ENCODE results near the gene ABCC6. TPM values are rescaled to one million over a fixed set of nuclear protein-coding genes. Genes with fewer than 3 reads are reported as not detected.
A peak's percentile ranks its signal among the peaks of the same experiment; 100 is the strongest.

Gene ABCC6
- total and polyA plus RNA-seq, 2 of the 13 experiments (the other 11 are each of a cell fraction or from before 2014, with no cell fraction given), result 82.4 to 105 TPM

GRCh38 chr16:16149710-16150116 lies 73.6 kb downstream of the ABCC6 start (continued):
- TF ChIP-seq TFAP4 (IDR thresholded peaks at IDR 0.05; ENCODE audit: borderline replicate concordance, low read depth) (no peak), STAG1 (CRISPR knock-in tag; IDR thresholded peaks at IDR 0.05) (no peak), FOXJ3 (CRISPR knock-in tag; IDR thresholded peaks at IDR 0.05; ENCODE audit: borderline replicate concordance) (peak; percentile 78; the same call in 1 of the 2 replicates), CEBPZ (IDR thresholded peaks at IDR 0.05; ENCODE audit: low read length) (no peak), SATB2 (CRISPR knock-in tag; IDR thresholded peaks at IDR 0.05) (no peak), CENPT (CRISPR knock-in tag; IDR thresholded peaks at IDR 0.05; ENCODE audit: low read depth) (no peak), TEAD3 (CRISPR knock-in tag; optimal IDR thresholded peaks at IDR 0.05; ENCODE audit: borderline replicate concordance) (peak; percentile 48), ZNF33B (CRISPR knock-in tag; IDR thresholded peaks at IDR 0.05) (no peak), POGZ (CRISPR knock-in tag; IDR thresholded peaks at IDR 0.05) (no peak; the same call in 1 of the 2 replicates), ZNF329 (CRISPR knock-in tag; IDR thresholded peaks at IDR 0.05; ENCODE audit: low read depth) (no peak), ZNF770 (CRISPR knock-in tag; IDR thresholded peaks at IDR 0.05) (no peak), KLF12 (CRISPR knock-in tag; IDR thresholded peaks at IDR 0.05; ENCODE audit: borderline replicate concordance) (peak; percentile 83), ZNF180 (CRISPR knock-in tag; IDR thresholded peaks at IDR 0.05; ENCODE audit: borderline replicate concordance, low read depth) (0 out of 2 replicates have a peak, but pooled peaks have one; percentile 51), ZFP62 (CRISPR knock-in tag; IDR thresholded peaks at IDR 0.05) (no peak), MIER2 (CRISPR knock-in tag; IDR thresholded peaks at IDR 0.05) (no peak), CCAR2 (optimal IDR thresholded peaks at IDR 0.05; ENCODE audit: low read depth, low read length) (no peak), ZNF572 (CRISPR knock-in tag; IDR thresholded peaks at IDR 0.05) (no peak), ZNF687 (CRISPR knock-in tag; IDR thresholded peaks at IDR 0.05) (peak; percentile 97), PHF8 (CRISPR knock-in tag; IDR thresholded peaks at IDR 0.05) (no peak; the same call in 1 of the 2 replicates), IRF1 (CRISPR knock-in tag; IDR thresholded peaks at IDR 0.05; ENCODE audit: low read depth) (0 out of 2 replicates have a peak, but pooled peaks have one; percentile 18)

All from HepG2 (cell line).